ENCODE results near the gene RBMS3.

RBMS3 gene

GRCh38 chr3:29977360-29977759 is 696.5 kb downstream of the RBMS3 start:
- no CpG with 5 or more reads among the region's 2 CpGs for WGBS (ENCODE audit: insufficient coverage, insufficient read length)
- H3K27me3 ChIP-seq (ENCODE audit: control insufficient read depth, insufficient read depth, low read length): no peaks in the 10 kb centered on the region
- H3K9me3 ChIP-seq (ENCODE audit: control insufficient read depth, insufficient read depth, low read length): no peaks in the 10 kb centered on the region
- H3K36me3 ChIP-seq (ENCODE audit: control insufficient read depth, insufficient read depth, low read length): no peaks in the 10 kb centered on the region; the same call in 1 of the 2 replicates
- H3K4me1 ChIP-seq (ENCODE audit: control insufficient read depth, insufficient read depth, low read length): peaks cover 1% of the 10 kb centered on the region; the same call in 1 of the 2 replicates
- DNase-seq (ENCODE audit: low read depth, low spot score): no peak
- no peak overlapping the region for H3K27ac ChIP-seq (ENCODE audit: low read length)
- no peak overlapping the region for H3K4me3 ChIP-seq (ENCODE audit: low read length)

GRCh38 chr3:29978036-29978435 is 697.2 kb downstream of the RBMS3 start:
- Histone ChIP-seq H3K36me3 (ENCODE audit: control insufficient read depth, insufficient read depth, low read length) (no peaks in the 10 kb centered on the region; the same call in 1 of the 2 replicates), H3K4me3 (ENCODE audit: low read length) (no peak overlapping the region), H3K4me1 (ENCODE audit: control insufficient read depth, insufficient read depth, low read length) (no peaks in the 10 kb centered on the region), H3K9me3 (ENCODE audit: control insufficient read depth, insufficient read depth, low read length) (no peaks in the 10 kb centered on the region), H3K27ac (ENCODE audit: low read length) (no peak overlapping the region), H3K27me3 (ENCODE audit: control insufficient read depth, insufficient read depth, low read length) (no peaks in the 10 kb centered on the region)
- no peak for DNase-seq (ENCODE audit: low read depth, low spot score)

GRCh38 chr3:29991198-29991597 is 710.3 kb downstream of the RBMS3 start:
- H3K9me3 ChIP-seq (ENCODE audit: control insufficient read depth, insufficient read depth, low read length): no peaks in the 10 kb centered on the region
- H3K27me3 ChIP-seq (ENCODE audit: control insufficient read depth, insufficient read depth, low read length): no peaks in the 10 kb centered on the region
- H3K36me3 ChIP-seq (ENCODE audit: control insufficient read depth, insufficient read depth, low read length): no peaks in the 10 kb centered on the region
- no peaks in the 10 kb centered on the region for H3K4me1 ChIP-seq (ENCODE audit: control insufficient read depth, insufficient read depth, low read length)
- H3K27ac ChIP-seq (ENCODE audit: low read length): no peak overlapping the region
- no peak overlapping the region for H3K4me3 ChIP-seq (ENCODE audit: low read length)
- no peak for DNase-seq (ENCODE audit: low read depth, low spot score)

- no peak overlapping the region for H3K4me3 ChIP-seq (ENCODE audit: low read length)
- DNase-seq (ENCODE audit: low read depth, low spot score): no peak
- H3K27me3 ChIP-seq (ENCODE audit: control insufficient read depth, insufficient read depth, low read length): no peaks in the 10 kb centered on the region
- H3K4me1 ChIP-seq (ENCODE audit: control insufficient read depth, insufficient read depth, low read length): no peaks in the 10 kb centered on the region
- H3K36me3 ChIP-seq (ENCODE audit: control insufficient read depth, insufficient read depth, low read length): no peaks in the 10 kb centered on the region
- H3K9me3 ChIP-seq (ENCODE audit: control insufficient read depth, insufficient read depth, low read length): no peaks in the 10 kb centered on the region
- H3K27ac ChIP-seq (ENCODE audit: low read length): no peak overlapping the region
- no CpG with 5 or more reads among the region's 1 CpG for WGBS (ENCODE audit: insufficient coverage, insufficient read length)
Measured at GRCh38 chr3:30002797-30003196, 721.9 kb downstream of the RBMS3 start.

- Histone ChIP-seq H3K27ac (ENCODE audit: low read length) (no peak overlapping the region), H3K27me3 (ENCODE audit: control insufficient read depth, insufficient read depth, low read length) (no peaks in the 10 kb centered on the region), H3K4me1 (ENCODE audit: control insufficient read depth, insufficient read depth, low read length) (no peaks in the 10 kb centered on the region), H3K4me3 (ENCODE audit: low read length) (no peak overlapping the region), H3K36me3 (ENCODE audit: control insufficient read depth, insufficient read depth, low read length) (no peaks in the 10 kb centered on the region), H3K9me3 (ENCODE audit: control insufficient read depth, insufficient read depth, low read length) (no peaks in the 10 kb centered on the region)
- WGBS (ENCODE audit: insufficient coverage, insufficient read length): no CpG with 5 or more reads among the region's 1 CpG
- no peak for DNase-seq (ENCODE audit: low read depth, low spot score)
Measured at GRCh38 chr3:30003741-30004140, 722.9 kb downstream of the RBMS3 start.

- Histone ChIP-seq H3K4me3 (ENCODE audit: low read length) (no peak overlapping the region), H3K36me3 (ENCODE audit: control insufficient read depth, insufficient read depth, low read length) (no peaks in the 10 kb centered on the region), H3K4me1 (ENCODE audit: control insufficient read depth, insufficient read depth, low read length) (no peaks in the 10 kb centered on the region), H3K27me3 (ENCODE audit: control insufficient read depth, insufficient read depth, low read length) (no peaks in the 10 kb centered on the region), H3K27ac (ENCODE audit: low read length) (no peak overlapping the region), H3K9me3 (ENCODE audit: control insufficient read depth, insufficient read depth, low read length) (no peaks in the 10 kb centered on the region)
- WGBS (ENCODE audit: insufficient coverage, insufficient read length): no CpG with 5 or more reads among the region's 3 CpGs
- no peak for DNase-seq (ENCODE audit: low read depth, low spot score)
Measured at GRCh38 chr3:30004481-30004880, 723.6 kb downstream of the RBMS3 start.

- DNase-seq (ENCODE audit: low read depth, low spot score): no peak
Measured at GRCh38 chr3:30006111-30006510, 725.2 kb downstream of the RBMS3 start.

GRCh38 chr3:30007668-30008067 is 726.8 kb downstream of the RBMS3 start:
- no peaks in the 10 kb centered on the region for H3K9me3 ChIP-seq (ENCODE audit: control insufficient read depth, insufficient read depth, low read length)
- no peaks in the 10 kb centered on the region for H3K36me3 ChIP-seq (ENCODE audit: control insufficient read depth, insufficient read depth, low read length)
- H3K4me3 ChIP-seq (ENCODE audit: low read length): no peak overlapping the region
- H3K27ac ChIP-seq (ENCODE audit: low read length): no peak overlapping the region
- no CpG with 5 or more reads among the region's 1 CpG for WGBS (ENCODE audit: insufficient coverage, insufficient read length)
- no peaks in the 10 kb centered on the region for H3K4me1 ChIP-seq (ENCODE audit: control insufficient read depth, insufficient read depth, low read length)
- DNase-seq (ENCODE audit: low read depth, low spot score): no peak
- no peaks in the 10 kb centered on the region for H3K27me3 ChIP-seq (ENCODE audit: control insufficient read depth, insufficient read depth, low read length)

More at GRCh38 chr3:30006111-30006510, 725.2 kb downstream of the RBMS3 start:
- WGBS (ENCODE audit: insufficient coverage, insufficient read length): no CpG with 5 or more reads among the region's 1 CpG
- no peaks in the 10 kb centered on the region for H3K9me3 ChIP-seq (ENCODE audit: control insufficient read depth, insufficient read depth, low read length)
- H3K36me3 ChIP-seq (ENCODE audit: control insufficient read depth, insufficient read depth, low read length): no peaks in the 10 kb centered on the region
- no peaks in the 10 kb centered on the region for H3K4me1 ChIP-seq (ENCODE audit: control insufficient read depth, insufficient read depth, low read length)
- H3K4me3 ChIP-seq (ENCODE audit: low read length): no peak overlapping the region
- no peaks in the 10 kb centered on the region for H3K27me3 ChIP-seq (ENCODE audit: control insufficient read depth, insufficient read depth, low read length)
- H3K27ac ChIP-seq (ENCODE audit: low read length): no peak overlapping the region

GRCh38 chr3:30011237-30011803 is 730.4 kb downstream of the RBMS3 start:
- no peaks in the 10 kb centered on the region for H3K9me3 ChIP-seq (ENCODE audit: control insufficient read depth, insufficient read depth, low read length)
- no CpG with 5 or more reads among the region's 4 CpGs for WGBS (ENCODE audit: insufficient coverage, insufficient read length)

GRCh38 chr3:30012941-30013543 is 732.2 kb downstream of the RBMS3 start:
- H3K4me3 ChIP-seq (ENCODE audit: low read length): no peak overlapping the region
- H3K27ac ChIP-seq (ENCODE audit: low read length): no peak overlapping the region
- no peaks in the 10 kb centered on the region for H3K36me3 ChIP-seq (ENCODE audit: control insufficient read depth, insufficient read depth, low read length)
- WGBS (ENCODE audit: insufficient coverage, insufficient read length): no CpG with 5 or more reads among the region's 2 CpGs
- H3K9me3 ChIP-seq (ENCODE audit: control insufficient read depth, insufficient read depth, low read length): no peaks in the 10 kb centered on the region
- no peaks in the 10 kb centered on the region for H3K4me1 ChIP-seq (ENCODE audit: control insufficient read depth, insufficient read depth, low read length)
- no peaks in the 10 kb centered on the region for H3K27me3 ChIP-seq (ENCODE audit: control insufficient read depth, insufficient read depth, low read length)
- DNase-seq (ENCODE audit: low read depth, low spot score): peak; percentile 73

More at GRCh38 chr3:30011237-30011803, 730.4 kb downstream of the RBMS3 start:
- Histone ChIP-seq H3K27me3 (ENCODE audit: control insufficient read depth, insufficient read depth, low read length) (no peaks in the 10 kb centered on the region), H3K36me3 (ENCODE audit: control insufficient read depth, insufficient read depth, low read length) (no peaks in the 10 kb centered on the region), H3K27ac (ENCODE audit: low read length) (no peak overlapping the region), H3K4me1 (ENCODE audit: control insufficient read depth, insufficient read depth, low read length) (no peaks in the 10 kb centered on the region), H3K4me3 (ENCODE audit: low read length) (no peak overlapping the region)
- DNase-seq (ENCODE audit: low read depth, low spot score): no peak

- no CpG with 5 or more reads among the region's 2 CpGs for WGBS (ENCODE audit: insufficient coverage, insufficient read length)
- Histone ChIP-seq H3K4me3 (ENCODE audit: low read length) (no peak overlapping the region), H3K9me3 (ENCODE audit: control insufficient read depth, insufficient read depth, low read length) (no peaks in the 10 kb centered on the region), H3K4me1 (ENCODE audit: control insufficient read depth, insufficient read depth, low read length) (no peaks in the 10 kb centered on the region), H3K27ac (ENCODE audit: low read length) (no peak overlapping the region), H3K36me3 (ENCODE audit: control insufficient read depth, insufficient read depth, low read length) (no peaks in the 10 kb centered on the region), H3K27me3 (ENCODE audit: control insufficient read depth, insufficient read depth, low read length) (no peaks in the 10 kb centered on the region)
- DNase-seq (ENCODE audit: low read depth, low spot score): no peak
Measured at GRCh38 chr3:30017901-30018300, 737.0 kb downstream of the RBMS3 start.

Data from iPS DF 6.9 (cell line).